HG03342 (cell line): ENCODE data around the gene DDX27.

Source experiments
- ATAC-seq: cut with Tn5 transposase; IDR thresholded peaks from one replicate; pipeline ENCODE4 v1.9.1; 2021; ENCODE audit warnings: mild to moderate bottlenecking, moderate library complexity; ENCODE audit not compliant: unreplicated experiment

DDX27 gene

GRCh38 chr20:49287555-49288249, 68.5 kb downstream of the DDX27 start:
- ATAC-seq = no peak

GRCh38 chr20:49288250-49288751, 69.1 kb downstream of the DDX27 start:
- no peak for ATAC-seq

GRCh38 chr20:49288784-49289696, 69.8 kb downstream of the DDX27 start:
- no peak for ATAC-seq

- no peak for ATAC-seq
Measured at GRCh38 chr20:49290608-49291191, 71.5 kb downstream of the DDX27 start.

- no peak for ATAC-seq
Measured at GRCh38 chr20:49291200-49291599, 72.0 kb downstream of the DDX27 start.

- no peak for ATAC-seq
Measured at GRCh38 chr20:49292010-49292409, 72.8 kb downstream of the DDX27 start.

GRCh38 chr20:49293122-49293521, 73.9 kb downstream of the DDX27 start:
- no peak for ATAC-seq
